Astrocyte (in vitro differentiated cells and primary cell): Measurements from ENCODE around the gene NAA50.

ENCODE experiments used
- EZH2 ChIP-seq: IDR thresholded peaks from 2 replicates; pipeline ENCODE4 v1.6.1; 2012; ENCODE audit warnings: mild to moderate bottlenecking, low read length, inconsistent platforms; ENCODE audit not compliant: insufficient read depth
- TF ChIP-seq, protein P1 (sequence below): IDR thresholded peaks from 2 replicates; pipeline ENCODE4 v1.5.1; 2011; ENCODE audit warnings: low read depth, mild to moderate bottlenecking, inconsistent platforms, low read length, moderate library complexity; ENCODE audit not compliant: insufficient read depth

DNA sequence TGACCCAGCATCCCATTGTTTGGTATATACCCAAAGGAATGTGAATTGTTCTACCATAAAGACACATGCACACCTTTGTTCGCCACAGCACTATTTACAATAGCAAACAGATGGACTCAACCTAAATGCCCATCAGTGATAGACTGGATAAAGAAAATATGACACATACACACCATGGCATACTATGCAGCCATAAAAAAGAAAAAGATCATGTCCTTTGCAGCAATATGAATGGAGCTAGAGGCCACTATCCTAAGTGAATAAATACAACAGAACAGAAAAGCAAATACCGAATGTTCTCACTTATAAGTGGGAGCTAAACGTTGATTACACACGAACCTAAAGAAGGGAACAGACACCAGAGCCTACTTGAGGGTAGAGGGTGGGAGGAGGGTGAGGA, 38.2 kb downstream of the NAA50 start:
- TF ChIP-seq, protein P1, sequence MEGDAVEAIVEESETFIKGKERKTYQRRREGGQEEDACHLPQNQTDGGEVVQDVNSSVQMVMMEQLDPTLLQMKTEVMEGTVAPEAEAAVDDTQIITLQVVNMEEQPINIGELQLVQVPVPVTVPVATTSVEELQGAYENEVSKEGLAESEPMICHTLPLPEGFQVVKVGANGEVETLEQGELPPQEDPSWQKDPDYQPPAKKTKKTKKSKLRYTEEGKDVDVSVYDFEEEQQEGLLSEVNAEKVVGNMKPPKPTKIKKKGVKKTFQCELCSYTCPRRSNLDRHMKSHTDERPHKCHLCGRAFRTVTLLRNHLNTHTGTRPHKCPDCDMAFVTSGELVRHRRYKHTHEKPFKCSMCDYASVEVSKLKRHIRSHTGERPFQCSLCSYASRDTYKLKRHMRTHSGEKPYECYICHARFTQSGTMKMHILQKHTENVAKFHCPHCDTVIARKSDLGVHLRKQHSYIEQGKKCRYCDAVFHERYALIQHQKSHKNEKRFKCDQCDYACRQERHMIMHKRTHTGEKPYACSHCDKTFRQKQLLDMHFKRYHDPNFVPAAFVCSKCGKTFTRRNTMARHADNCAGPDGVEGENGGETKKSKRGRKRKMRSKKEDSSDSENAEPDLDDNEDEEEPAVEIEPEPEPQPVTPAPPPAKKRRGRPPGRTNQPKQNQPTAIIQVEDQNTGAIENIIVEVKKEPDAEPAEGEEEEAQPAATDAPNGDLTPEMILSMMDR: no peak
- no peak for TF ChIP-seq EZH2
